Measurements from ENCODE around the gene FZD10. TPM values are rescaled to one million over a fixed set of nuclear protein-coding genes. Genes with fewer than 3 reads are reported as not detected.

The FZD10 gene
- total RNA-seq, 1 donor from 2014 or later = 5.1 TPM

DNA sequence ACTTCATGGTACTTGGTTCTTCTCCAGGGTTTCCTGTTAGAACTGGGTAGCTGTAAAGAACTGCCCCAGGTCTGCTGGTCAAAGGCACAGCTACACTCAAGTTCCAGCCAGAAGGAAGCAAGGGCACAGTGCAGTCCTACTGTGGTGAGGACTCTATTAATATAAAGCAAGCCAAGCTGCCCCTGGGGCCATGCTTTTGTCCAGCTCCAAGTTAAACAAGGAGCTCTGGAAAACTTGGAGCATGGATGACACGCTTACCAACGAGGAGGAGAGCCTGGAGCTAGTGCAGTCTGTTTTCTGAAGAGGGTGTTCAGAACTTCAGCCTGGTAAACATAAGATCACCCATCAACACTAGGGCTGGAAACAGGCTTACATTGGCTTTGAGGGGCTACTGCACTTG, 4.0 kb downstream of the FZD10 start:
- Histone ChIP-seq H3K27me3 (ENCODE audit: control insufficient read depth, insufficient read depth, low read length) (peaks cover 44% of the 10 kb centered on the region), H3K4me3 (ENCODE audit: low read depth, low read length) (no peak overlapping the region), H3K36me3 (ENCODE audit: control insufficient read depth, insufficient read depth, low read length) (no peaks in the 10 kb centered on the region)
- no peak for DNase-seq (ENCODE audit: low read depth)
- TF ChIP-seq, protein P1, sequence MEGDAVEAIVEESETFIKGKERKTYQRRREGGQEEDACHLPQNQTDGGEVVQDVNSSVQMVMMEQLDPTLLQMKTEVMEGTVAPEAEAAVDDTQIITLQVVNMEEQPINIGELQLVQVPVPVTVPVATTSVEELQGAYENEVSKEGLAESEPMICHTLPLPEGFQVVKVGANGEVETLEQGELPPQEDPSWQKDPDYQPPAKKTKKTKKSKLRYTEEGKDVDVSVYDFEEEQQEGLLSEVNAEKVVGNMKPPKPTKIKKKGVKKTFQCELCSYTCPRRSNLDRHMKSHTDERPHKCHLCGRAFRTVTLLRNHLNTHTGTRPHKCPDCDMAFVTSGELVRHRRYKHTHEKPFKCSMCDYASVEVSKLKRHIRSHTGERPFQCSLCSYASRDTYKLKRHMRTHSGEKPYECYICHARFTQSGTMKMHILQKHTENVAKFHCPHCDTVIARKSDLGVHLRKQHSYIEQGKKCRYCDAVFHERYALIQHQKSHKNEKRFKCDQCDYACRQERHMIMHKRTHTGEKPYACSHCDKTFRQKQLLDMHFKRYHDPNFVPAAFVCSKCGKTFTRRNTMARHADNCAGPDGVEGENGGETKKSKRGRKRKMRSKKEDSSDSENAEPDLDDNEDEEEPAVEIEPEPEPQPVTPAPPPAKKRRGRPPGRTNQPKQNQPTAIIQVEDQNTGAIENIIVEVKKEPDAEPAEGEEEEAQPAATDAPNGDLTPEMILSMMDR (IDR thresholded peaks at IDR 0.05; ENCODE audit: insufficient read depth, low read length, poor library complexity, severe bottlenecking) = no peak

- H3K4me3 ChIP-seq (ENCODE audit: low read depth, low read length) = no peak overlapping the region
- H3K36me3 ChIP-seq (ENCODE audit: control insufficient read depth, insufficient read depth, low read length) = no peaks in the 10 kb centered on the region
- TF ChIP-seq, protein P1 (IDR thresholded peaks at IDR 0.05; ENCODE audit: insufficient read depth, low read length, poor library complexity, severe bottlenecking) = no peak
- DNase-seq (ENCODE audit: low read depth) = no peak
- H3K27me3 ChIP-seq (ENCODE audit: control insufficient read depth, insufficient read depth, low read length) = peaks cover 38% of the 10 kb centered on the region
Measured at GRCh38 chr12:130167537-130167936, 5.3 kb downstream of the FZD10 start.

DNA sequence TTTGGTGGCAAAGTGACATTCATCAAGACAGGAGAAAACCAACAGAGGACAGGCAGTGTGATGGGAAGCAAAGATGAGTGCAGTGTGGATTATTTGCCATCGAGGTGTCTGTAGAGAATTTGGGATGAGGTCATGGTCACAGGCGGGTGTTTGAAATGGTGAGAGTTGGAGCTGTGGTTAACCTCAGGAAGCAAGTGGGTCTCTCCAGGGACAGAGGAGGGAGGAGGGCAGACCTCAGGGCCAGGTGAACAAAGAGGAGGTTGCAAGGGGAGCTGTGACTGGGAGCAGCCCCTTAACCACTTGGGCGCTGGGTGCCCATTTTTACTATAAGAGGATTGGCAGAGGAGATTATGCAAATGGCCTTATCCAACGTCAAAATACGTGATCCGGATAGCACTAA, 7.0 kb downstream of the FZD10 start:
- TF ChIP-seq, protein P1 (IDR thresholded peaks at IDR 0.05; ENCODE audit: insufficient read depth, low read length, poor library complexity, severe bottlenecking) = no peak
- no peak for DNase-seq (ENCODE audit: low read depth)
- Histone ChIP-seq H3K4me3 (ENCODE audit: low read depth, low read length) (no peak overlapping the region), H3K27me3 (ENCODE audit: control insufficient read depth, insufficient read depth, low read length) (peaks cover 22% of the 10 kb centered on the region), H3K36me3 (ENCODE audit: control insufficient read depth, insufficient read depth, low read length) (no peaks in the 10 kb centered on the region)

- TF ChIP-seq, protein P1 (IDR thresholded peaks at IDR 0.05; ENCODE audit: insufficient read depth, low read length, poor library complexity, severe bottlenecking) = no peak
- H3K27me3 ChIP-seq (ENCODE audit: control insufficient read depth, insufficient read depth, low read length) = peaks cover 17% of the 10 kb centered on the region
- no peak for DNase-seq (ENCODE audit: low read depth)
Measured at GRCh38 chr12:130169924-130170323, 7.7 kb downstream of the FZD10 start.

GRCh38 chr12:130170611-130171010, 8.3 kb downstream of the FZD10 start:
- Histone ChIP-seq H3K4me3 (ENCODE audit: low read depth, low read length) (no peak overlapping the region), H3K36me3 (ENCODE audit: control insufficient read depth, insufficient read depth, low read length) (no peaks in the 10 kb centered on the region), H3K27me3 (ENCODE audit: control insufficient read depth, insufficient read depth, low read length) (peaks cover 15% of the 10 kb centered on the region)
- TF ChIP-seq, protein P1 (IDR thresholded peaks at IDR 0.05; ENCODE audit: insufficient read depth, low read length, poor library complexity, severe bottlenecking) = no peak
- no peak for DNase-seq (ENCODE audit: low read depth)

More at GRCh38 chr12:130169924-130170323, 7.7 kb downstream of the FZD10 start:
- no peaks in the 10 kb centered on the region for H3K36me3 ChIP-seq (ENCODE audit: control insufficient read depth, insufficient read depth, low read length)
- no peak overlapping the region for H3K4me3 ChIP-seq (ENCODE audit: low read depth, low read length)

DNA sequence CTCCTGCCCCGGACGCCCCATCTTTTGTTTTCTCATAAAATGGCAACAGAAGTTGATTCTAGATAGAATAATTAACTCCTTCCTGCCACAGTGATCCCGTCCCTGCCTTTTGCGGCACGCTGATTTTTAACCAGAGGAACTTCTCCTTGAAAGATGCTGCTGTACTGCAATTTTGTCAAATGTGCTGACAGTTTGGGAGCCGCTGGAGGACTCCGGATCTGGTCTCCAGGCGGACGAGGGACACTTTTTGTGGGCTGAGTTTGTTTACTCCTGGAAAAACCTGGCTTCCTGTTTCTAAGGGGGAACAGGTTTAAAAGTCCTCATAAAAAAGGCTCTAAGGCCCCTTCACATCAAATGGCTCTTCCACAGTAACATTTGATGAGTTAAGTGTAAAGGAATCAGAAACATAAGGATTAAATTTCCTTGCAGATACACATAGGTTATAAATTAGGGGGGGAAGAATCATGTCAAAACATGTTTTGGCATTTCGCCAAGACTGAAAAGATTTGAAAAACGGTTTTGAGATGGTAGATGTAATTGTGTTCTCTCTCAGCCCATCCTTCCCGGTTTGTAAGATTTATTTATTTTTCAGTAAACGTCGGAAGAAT, 15.5 kb downstream of the FZD10 start:
- no peaks in the 10 kb centered on the region for H3K36me3 ChIP-seq (ENCODE audit: control insufficient read depth, insufficient read depth, low read length)
- no peak overlapping the region for H3K4me3 ChIP-seq (ENCODE audit: low read depth, low read length)
- DNase-seq (ENCODE audit: low read depth) = no peak
- TF ChIP-seq, protein P1 (IDR thresholded peaks at IDR 0.05; ENCODE audit: insufficient read depth, low read length, poor library complexity, severe bottlenecking) = no peak
- H3K27me3 ChIP-seq (ENCODE audit: control insufficient read depth, insufficient read depth, low read length) = no peaks in the 10 kb centered on the region
